CD4-positive, alpha-beta T cell (primary cell): ENCODE measurements around the gene RRAS2. TPM values are rescaled to one million over a fixed set of nuclear protein-coding genes. Genes with fewer than 3 reads are reported as not detected.

Experiments
- ATAC-seq: fragments of 200-7000 bp; cut with Tn5 transposase; one replicate; pipeline ENCODE4 v1.10.0; 2022; ENCODE audit warnings: mild to moderate bottlenecking; ENCODE audit not compliant: poor library complexity
- CTCF ChIA-PET: fragments of 350-600 bp; sonication (Branson Sonifier 250); formaldehyde crosslinking; loops from one replicate; lab custom pipeline; 2021; ENCODE audit warnings: antibody characterized with exemption, inconsistent platforms; lab: Charles Lee
- POLR2A ChIA-PET: fragments of 350-600 bp; sonication (Branson Sonifier 250); formaldehyde crosslinking; loops from one replicate; lab custom pipeline; 2021; ENCODE audit warnings: antibody characterized with exemption, inconsistent platforms; lab: Charles Lee
- DNase-seq, 14 experiments: peaks; one replicate each; pipeline ENCODE4 v3.0.0-alpha.2; 2013 to 2020; ENCODE audit warnings: mixed read lengths in 2 of 14
- H3K27ac ChIP-seq, 2 donors: one replicate each; pipeline versions ENCODE4 v1.5.1 to v1.7.0; 2013; ENCODE audit warnings: low read length in 2 of 2, low read depth in 1 of 2, mild to moderate bottlenecking in 1 of 2
- H3K27me3 ChIP-seq, 2 experiments: 1 replicate in 1 of 2; 2 replicates in 1 of 2; pipeline versions ENCODE4 v1.6.1 to v1.7.0; 2013; ENCODE audit warnings: low read length in 2 of 2, control low read depth in 1 of 2, mild to moderate bottlenecking in 1 of 2, moderate library complexity in 1 of 2; ENCODE audit not compliant: insufficient read depth in 2 of 2, control insufficient read depth in 1 of 2
- H3K36me3 ChIP-seq: one replicate; pipeline ENCODE4 v1.6.1; 2013; ENCODE audit warnings: low read length, control low read depth; ENCODE audit not compliant: insufficient read depth
- H3K4me1 ChIP-seq: one replicate; pipeline ENCODE4 v1.6.1; 2013; ENCODE audit warnings: low read length, control low read depth; ENCODE audit not compliant: insufficient read depth
- H3K4me3 ChIP-seq: one replicate; pipeline ENCODE4 v1.5.1; 2013; ENCODE audit warnings: mild to moderate bottlenecking, low read length, moderate library complexity
- H3K9me3 ChIP-seq, 2 experiments: 1 replicate in 1 of 2; 2 replicates in 1 of 2; pipeline versions ENCODE4 v1.6.1 to v1.7.0; 2013; ENCODE audit warnings: low read length in 2 of 2, mild to moderate bottlenecking in 2 of 2, control low read depth in 1 of 2, moderate library complexity in 1 of 2; ENCODE audit not compliant: control insufficient read depth in 1 of 2, insufficient read depth in 1 of 2
- H3K27ac Mint-ChIP-seq: one replicate; pipeline ENCODE4 v1.8.0; 2020; ENCODE audit warnings: mixed read lengths
- H3K27me3 Mint-ChIP-seq: one replicate; pipeline ENCODE4 v1.8.0; 2021; ENCODE audit warnings: mixed read lengths
- H3K36me3 Mint-ChIP-seq: one replicate; pipeline ENCODE4 v1.8.0; 2021; ENCODE audit warnings: low read depth, mixed read lengths
- H3K4me1 Mint-ChIP-seq: one replicate; pipeline ENCODE4 v1.8.0; 2021; ENCODE audit warnings: low read depth, mixed read lengths
- H3K4me3 Mint-ChIP-seq: one replicate; pipeline ENCODE4 v1.8.0; 2020; ENCODE audit warnings: mild to moderate bottlenecking, mixed read lengths
- H3K9me3 Mint-ChIP-seq: one replicate; pipeline ENCODE4 v1.8.0; 2020; ENCODE audit warnings: mixed read lengths
- intact Hi-C, 2 experiments: fragments of 100-400 bp; cut with DNase I in 1 of 2; cut with micrococcal nuclease in 1 of 2; formaldehyde crosslinking; loops; one replicate each; pipeline versions ENCODE4 v1.15.1 to v1.9.0; 2023 to 2025; cut with DNase I, micrococcal nuclease
- total RNA-seq, 174 experiments: library from RNA in 2 of 174; stranded (reverse) in 2 of 174; gene quantifications; one replicate each; pipeline ENCODE4 v1.2.3 and lab custom pipeline; 2021 to 2026
- TF ChIP-seq, protein P1 (sequence below): fragments of 200-600 bp; IDR thresholded peaks from one replicate; pipeline ENCODE4 v1.8.0; 2022; ENCODE audit warnings: antibody characterized with exemption, mild to moderate bottlenecking

The RRAS2 gene
- total RNA-seq, 2 experiments from 2014 or later, result 20.7 to 21.2 TPM

DNA sequence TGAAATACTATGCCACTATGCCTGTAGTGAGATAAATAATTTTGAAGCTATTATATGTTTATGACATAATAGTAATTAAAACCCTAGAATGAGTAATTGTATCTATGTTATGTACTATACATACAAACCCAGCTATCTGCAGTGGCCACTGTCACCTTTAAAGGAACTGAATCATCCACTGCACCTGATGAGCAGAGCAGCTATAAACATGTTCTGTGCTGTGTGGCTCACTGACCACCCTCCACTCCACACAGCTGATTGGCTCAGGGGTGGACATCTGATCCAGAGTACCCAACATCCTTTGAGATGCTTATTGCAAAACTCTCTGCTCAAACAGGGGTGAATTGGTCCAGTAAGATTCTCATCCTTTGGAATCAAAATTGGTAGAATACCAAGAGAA, 19.2 kb upstream of the RRAS2 start:
- H3K27ac ChIP-seq, result no peak overlapping the region
- no peak overlapping the region for H3K4me3 Mint-ChIP-seq
- TF ChIP-seq, protein P1, sequence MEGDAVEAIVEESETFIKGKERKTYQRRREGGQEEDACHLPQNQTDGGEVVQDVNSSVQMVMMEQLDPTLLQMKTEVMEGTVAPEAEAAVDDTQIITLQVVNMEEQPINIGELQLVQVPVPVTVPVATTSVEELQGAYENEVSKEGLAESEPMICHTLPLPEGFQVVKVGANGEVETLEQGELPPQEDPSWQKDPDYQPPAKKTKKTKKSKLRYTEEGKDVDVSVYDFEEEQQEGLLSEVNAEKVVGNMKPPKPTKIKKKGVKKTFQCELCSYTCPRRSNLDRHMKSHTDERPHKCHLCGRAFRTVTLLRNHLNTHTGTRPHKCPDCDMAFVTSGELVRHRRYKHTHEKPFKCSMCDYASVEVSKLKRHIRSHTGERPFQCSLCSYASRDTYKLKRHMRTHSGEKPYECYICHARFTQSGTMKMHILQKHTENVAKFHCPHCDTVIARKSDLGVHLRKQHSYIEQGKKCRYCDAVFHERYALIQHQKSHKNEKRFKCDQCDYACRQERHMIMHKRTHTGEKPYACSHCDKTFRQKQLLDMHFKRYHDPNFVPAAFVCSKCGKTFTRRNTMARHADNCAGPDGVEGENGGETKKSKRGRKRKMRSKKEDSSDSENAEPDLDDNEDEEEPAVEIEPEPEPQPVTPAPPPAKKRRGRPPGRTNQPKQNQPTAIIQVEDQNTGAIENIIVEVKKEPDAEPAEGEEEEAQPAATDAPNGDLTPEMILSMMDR, result no peak
- H3K4me3 ChIP-seq, result no peak overlapping the region
- H3K9me3 ChIP-seq, result no peaks in the 10 kb centered on the region
- intact Hi-C loops, result no loop called here
- H3K9me3 Mint-ChIP-seq, result no peaks in the 10 kb centered on the region
- no peaks in the 10 kb centered on the region for H3K36me3 ChIP-seq
- ATAC-seq (no peak), DNase-seq (no peak)
- H3K27me3 ChIP-seq, result peaks cover 4 to 15% of the 10 kb centered on the region in 2 experiments
- ChIA-PET POLR2A (no interaction called here), CTCF (interaction anchor here (1.2 kb wide), 1 partner anchor 70 kb away, joined by 3 read pairs; no protein-coding TSS in a partner anchor)
- H3K36me3 Mint-ChIP-seq, result no peaks in the 10 kb centered on the region
- peaks cover 4% of the 10 kb centered on the region for H3K4me1 ChIP-seq
- no peaks in the 10 kb centered on the region for H3K4me1 Mint-ChIP-seq
- H3K27me3 Mint-ChIP-seq, result peaks cover 49% of the 10 kb centered on the region
- H3K27ac Mint-ChIP-seq, result no peak overlapping the region

DNA sequence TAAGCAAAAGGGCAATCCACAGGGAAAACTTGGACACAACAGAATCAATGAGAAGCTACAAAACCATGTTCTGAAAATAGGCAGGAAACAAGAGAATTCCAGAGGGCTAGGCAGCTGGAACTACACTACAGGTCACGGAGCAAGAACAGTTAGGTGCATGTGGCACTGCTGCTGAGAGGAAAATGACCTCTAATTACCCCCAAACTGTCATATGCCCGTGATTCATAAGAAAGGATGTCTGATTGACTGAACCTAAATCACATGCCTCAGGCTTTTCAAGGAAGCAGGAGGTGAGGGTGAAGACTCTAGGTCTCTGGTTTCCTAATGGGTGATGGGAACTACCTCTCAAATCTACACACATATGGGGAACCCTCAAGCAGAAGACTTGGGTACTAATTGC, 17.9 kb upstream of the RRAS2 start:
- peaks cover 48% of the 10 kb centered on the region for H3K27me3 Mint-ChIP-seq
- Histone ChIP-seq H3K4me1 (peaks cover 4% of the 10 kb centered on the region), H3K36me3 (no peaks in the 10 kb centered on the region), H3K27ac (no peak overlapping the region), H3K4me3 (no peak overlapping the region), H3K9me3 (no peaks in the 10 kb centered on the region), H3K27me3 (peaks cover 4 to 9% of the 10 kb centered on the region in 2 experiments)
- ATAC-seq, result no peak
- no peak for DNase-seq
- H3K36me3 Mint-ChIP-seq, result no peaks in the 10 kb centered on the region
- H3K4me1 Mint-ChIP-seq, result no peaks in the 10 kb centered on the region
- intact Hi-C loops, result no loop called here
- H3K4me3 Mint-ChIP-seq, result no peak overlapping the region
- POLR2A ChIA-PET, result no interaction called here
- H3K9me3 Mint-ChIP-seq, result no peaks in the 10 kb centered on the region
- TF ChIP-seq, protein P1, result no peak
- H3K27ac Mint-ChIP-seq, result no peak overlapping the region
- CTCF ChIA-PET, result interaction anchor here (1.2 kb wide), 1 partner anchor 10 kb away, joined by 3 read pairs; no protein-coding TSS in a partner anchor

DNA sequence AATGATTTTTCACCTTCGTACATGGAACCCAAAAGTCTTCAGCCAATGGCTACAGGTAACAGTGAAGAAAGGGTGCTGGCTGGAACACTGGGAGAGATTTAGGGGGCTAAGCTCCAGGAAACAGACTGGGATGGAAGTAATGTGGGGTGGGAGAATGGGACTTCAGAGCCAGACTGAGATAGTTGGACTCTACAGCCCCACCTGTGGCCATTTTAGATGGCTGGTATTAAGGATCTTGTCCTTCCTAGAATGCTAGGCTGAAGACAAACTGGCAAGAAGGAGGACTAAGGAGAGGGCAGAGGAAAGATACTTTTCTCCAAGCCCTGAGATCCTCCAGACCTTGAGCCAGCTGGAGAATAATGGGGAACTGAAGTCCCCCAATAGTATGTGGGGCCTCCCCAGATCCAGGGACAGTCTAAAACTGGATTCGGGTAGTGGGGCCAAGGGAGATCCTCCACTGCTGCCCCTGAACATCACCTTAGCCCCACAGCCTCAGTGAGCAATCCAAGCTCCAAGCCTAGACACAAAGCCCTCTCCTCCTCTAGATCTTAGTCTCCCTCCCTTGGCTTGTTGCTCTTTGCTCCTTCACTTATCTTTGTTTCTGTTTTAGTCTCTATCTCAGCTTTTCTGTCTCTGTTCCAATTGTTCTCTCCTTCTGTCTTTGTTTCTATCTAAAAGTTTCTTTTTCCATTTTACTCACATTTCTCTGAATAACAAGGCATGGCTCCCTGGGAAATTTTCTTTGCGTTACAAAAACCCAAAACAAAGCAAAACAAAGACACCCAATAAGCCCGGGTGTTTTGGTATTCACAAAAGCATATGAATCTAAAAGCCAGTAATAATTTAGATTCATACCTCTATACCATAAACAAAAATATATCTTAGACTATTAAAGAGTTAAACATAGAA, 16.2 kb upstream of the RRAS2 start:
- no peak for ATAC-seq
- no peaks in the 10 kb centered on the region for H3K4me1 ChIP-seq
- H3K27ac ChIP-seq, result no peak overlapping the region
- H3K27ac Mint-ChIP-seq, result no peak overlapping the region
- H3K4me1 Mint-ChIP-seq, result no peaks in the 10 kb centered on the region
- H3K9me3 Mint-ChIP-seq, result no peaks in the 10 kb centered on the region
- H3K36me3 ChIP-seq, result no peaks in the 10 kb centered on the region
- CTCF ChIA-PET, result interaction anchor here (0.9 kb wide), 1 partner anchor 20 kb away, joined by 3 read pairs; no protein-coding TSS in a partner anchor
- no peak overlapping the region for H3K4me3 Mint-ChIP-seq
- DNase-seq, result no peak
- TF ChIP-seq, protein P1, result no peak
- H3K27me3 Mint-ChIP-seq, result peaks cover 34% of the 10 kb centered on the region
- intact Hi-C loops, result no loop called here
- no peaks in the 10 kb centered on the region for H3K36me3 Mint-ChIP-seq
- no peak overlapping the region for H3K4me3 ChIP-seq
- no peaks in the 10 kb centered on the region for H3K27me3 ChIP-seq
- no peaks in the 10 kb centered on the region for H3K9me3 ChIP-seq
- POLR2A ChIA-PET, result interaction anchor here (1.3 kb wide), 1 partner anchor 17 kb away, joined by 5 read pairs; no protein-coding TSS in a partner anchor
